HG03565 (cell line): ENCODE measurements around the gene RHOF.
"Not testable (repeated sequence)": the region's sequence is repeated elsewhere in the genome, so short reads cannot be mapped to it uniquely, and the experiment has no call there.

ENCODE experiments used
- ATAC-seq: cut with Tn5 transposase; IDR thresholded peaks from one replicate; pipeline ENCODE4 v1.9.1; 2021; ENCODE audit warnings: mild to moderate bottlenecking, moderate library complexity; ENCODE audit not compliant: unreplicated experiment

Gene RHOF

DNA sequence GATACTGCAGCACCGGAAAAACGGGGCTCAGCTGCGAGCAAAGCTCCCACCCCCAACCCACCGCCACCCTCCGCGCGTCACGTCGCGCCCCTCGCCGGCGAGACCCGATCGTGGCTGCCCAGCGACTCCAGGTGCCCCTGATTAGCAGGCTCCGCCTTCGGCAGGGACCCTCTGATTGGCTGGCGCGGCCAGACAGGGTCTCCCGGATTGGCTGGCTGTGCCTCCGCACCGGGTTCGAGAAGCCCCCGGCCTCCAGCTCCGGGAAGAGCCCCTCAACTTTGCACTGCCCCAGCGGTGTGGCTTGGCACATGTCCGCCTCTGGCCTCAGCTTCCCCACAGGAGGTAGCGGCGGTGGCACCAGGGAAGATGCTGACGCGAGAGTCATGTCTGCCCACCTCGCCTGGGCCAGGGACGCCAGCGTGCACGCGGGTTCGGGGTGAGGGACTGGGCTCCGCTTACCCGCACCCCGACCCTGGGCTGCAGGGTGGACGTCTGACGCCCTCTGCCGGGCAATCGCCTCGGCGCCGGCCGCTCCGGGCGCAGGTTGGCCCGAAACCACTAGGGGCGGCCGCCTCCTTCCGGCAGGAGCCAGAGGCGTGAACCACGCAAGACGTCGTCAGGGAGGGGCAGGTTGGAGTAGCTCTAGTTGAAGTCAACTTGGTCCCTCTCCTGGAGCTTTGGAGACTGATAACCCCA is 498 bp upstream of the RHOF start:
- peak; percentile 42 for ATAC-seq

DNA sequence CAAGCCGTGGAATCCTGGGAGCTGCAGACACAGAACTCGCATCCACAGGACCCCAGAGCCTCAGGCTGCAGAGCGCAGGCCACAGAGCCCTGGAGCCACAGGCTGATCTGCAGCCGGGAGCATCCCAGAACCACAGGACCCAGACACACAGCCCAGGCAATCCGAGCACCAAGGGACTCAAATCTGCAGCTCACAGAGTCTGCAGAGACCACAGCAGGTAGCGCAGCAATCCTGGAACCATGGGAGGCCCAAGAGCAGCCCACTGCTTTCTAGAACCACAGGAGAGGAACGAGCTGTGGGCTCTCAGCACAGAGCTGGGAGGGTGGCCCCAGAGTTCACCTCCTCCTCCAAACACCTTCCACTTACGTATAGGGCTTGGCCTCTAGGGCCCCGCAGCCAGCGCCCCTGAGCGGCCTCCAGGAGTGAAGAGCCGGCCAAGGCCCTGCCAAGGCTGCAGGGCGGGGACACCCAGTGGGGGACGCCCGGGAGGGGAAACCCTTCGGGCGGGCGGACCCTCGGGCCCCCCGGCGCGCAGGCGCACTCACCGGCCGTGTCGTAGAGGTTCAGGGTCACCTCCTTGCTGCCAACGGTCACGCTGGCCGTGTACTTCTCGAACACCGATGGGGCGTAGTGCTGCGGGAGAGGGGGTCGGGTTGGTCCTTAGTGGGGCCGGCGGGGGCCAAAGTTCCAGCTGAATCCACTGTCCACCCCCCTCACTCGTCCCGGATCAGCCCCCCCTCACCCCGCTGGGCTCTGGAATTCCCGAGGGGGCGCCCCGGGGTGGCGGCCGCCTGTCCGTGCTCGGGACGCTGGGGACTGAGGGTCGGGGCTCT is 665 bp downstream of the RHOF start:
- no peak for ATAC-seq

DNA sequence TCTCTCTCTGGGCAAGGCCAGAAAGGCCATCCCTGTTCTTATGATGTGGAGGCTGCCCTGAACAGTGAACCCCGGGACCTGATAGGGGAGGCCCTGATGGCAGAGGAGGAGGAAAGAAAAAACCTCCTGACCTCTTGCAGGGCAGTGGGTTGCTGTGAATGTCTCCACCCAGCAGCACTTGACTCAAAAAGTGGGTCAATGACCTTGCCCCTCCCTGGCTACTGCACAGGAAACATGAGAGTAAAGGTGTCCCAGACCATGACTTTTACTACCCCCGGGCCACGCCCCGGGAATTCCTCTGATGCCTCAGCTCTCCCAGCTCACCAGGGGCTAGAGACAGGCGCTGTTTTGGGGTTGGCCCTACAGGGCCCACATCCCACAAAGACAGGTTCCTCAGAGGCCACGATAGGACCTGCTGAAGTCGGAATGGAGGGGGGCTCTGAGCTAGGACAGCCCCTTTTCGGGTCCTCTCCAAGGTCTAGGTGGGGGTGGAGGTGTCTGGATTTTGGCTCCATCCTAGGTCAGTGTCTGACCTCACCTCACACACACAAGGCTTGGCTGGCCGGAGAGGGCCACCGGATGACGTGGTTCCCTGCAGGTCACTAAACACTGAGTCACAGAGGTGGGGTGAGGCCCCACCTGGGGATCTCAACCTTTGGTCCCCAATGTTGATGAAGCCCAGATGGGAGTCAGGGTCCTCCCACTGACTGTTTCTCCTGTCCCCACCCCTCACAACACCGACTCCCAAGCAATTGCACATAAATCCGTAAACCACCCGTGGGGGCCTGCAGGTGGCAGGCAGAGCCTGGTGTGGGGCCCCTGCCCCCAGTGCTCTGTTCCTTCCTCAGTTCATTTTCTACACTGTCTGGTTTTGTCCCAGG is 1.6 kb downstream of the RHOF start:
- no peak for ATAC-seq

DNA sequence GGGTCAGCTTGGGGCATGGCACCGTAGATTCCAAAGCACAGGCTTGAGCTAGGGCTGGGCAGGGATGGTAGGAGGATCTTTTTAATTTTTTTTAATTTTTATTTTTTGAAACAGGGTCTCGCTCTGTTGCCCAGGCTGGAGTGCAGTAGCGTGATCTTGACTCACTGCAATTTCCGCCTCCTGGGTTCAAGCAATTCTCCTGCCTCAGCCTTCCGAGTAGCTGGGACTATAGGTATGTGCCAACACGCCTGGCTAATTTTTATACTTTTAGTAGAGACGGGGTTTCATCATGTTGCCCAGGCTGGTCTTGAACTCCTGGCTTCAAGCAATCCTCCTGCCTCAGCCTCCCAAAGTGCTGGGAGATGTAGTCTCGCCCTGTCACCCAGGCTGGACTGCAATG is 2.7 kb downstream of the RHOF start:
- not testable (repeated sequence) for ATAC-seq

DNA sequence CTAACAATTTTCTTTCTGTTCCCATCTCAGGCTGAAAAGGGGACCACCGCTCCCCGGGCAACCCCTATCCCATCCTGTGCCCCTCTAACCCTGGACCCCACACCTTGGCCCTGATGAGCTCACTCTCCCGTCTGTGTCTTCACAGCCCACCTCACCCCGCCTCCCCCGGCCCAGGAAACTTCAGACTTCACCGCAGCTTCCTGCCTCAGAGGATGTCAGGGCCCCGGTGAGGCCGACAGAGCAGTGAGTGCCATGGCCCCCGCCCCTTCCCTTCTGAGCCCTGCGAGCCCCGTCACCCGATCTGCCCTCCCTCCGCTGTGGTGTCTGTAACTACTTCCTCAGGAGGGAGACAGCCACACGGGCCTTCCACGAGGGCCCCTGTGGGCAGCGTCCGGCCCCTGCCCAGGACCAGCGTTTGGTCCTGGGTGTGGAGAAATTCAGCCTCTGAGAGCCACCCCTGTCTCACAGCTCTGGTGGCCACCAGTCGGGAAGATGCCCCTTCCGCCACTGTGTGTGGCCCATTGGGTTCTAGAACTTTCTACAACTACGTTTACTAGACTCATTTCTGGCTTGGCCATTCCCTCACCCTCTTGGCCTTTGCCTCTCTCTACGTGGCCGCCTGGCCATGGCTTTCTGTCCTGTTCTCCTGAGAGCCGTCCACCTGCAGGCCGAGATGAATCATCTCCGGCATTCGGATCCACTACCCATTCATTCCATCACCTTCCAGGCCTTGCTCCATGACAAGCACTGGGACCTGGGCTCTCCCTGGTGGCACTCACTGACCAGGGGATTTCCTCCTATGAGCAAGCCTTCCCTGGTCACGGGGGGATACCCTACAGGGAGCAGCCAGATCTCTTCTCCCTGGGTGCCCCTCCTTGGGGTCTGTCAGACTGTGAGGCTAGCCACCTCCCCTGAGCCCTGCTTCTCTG is 3.4 kb downstream of the RHOF start:
- ATAC-seq: peak; percentile 17

DNA sequence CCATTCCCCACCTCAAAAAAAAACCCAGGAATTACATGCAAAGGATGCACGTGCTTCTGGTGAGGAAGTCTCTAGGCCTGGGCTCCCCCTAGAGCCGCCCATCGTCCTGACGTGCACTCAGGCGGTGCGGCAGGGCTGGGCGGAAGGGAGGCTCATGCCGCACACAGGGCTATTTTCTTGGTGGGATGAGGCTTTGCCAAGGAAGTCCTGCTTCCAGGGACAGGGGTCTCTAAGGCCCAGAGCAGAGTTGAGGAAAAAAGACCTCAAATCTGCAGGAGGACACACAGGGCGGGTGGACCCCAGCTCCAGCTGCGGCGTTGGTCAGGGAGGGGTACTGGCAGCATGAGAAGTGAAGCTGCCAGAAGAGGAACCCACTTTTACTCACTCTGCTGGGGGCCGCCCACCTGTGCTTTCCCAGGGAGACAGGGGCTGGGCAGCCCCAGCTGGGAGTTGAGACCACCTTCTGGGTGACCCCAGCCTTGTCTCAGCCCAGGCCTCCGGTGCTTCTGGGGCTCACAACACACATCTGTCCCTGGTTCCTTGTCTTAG is 4.2 kb downstream of the RHOF start:
- ATAC-seq: no peak

DNA sequence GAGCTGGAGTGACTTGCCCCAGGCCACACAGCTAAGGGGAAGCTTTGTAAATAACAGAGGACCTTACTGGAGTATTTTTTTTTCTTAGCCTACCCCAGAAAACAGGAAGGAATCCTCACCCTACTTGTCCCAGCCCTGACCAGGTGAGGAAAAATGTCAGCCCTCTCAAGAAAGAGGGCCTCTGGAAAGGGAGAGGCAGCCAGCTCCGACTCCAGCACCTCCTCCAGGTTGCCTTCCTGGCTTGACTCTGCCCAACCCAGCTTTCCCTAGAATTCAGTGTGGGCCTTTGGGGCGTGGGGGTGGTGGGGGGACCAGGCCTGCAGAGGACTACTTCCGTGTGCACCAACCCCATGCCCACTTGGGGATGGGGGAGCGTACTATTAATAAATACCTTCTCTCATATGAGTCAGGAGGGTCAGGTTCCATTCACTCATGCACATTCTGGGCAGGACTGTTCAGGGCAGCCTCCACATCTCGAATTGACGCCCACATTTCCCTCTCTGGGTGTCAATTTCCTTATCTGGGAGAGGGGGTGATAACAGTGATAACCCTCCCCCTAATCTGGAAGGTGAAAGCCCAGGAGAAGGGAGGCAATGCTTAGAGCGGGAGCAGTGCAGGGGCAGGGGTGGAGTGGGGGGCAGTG is 5.2 kb downstream of the RHOF start:
- ATAC-seq: no peak

DNA sequence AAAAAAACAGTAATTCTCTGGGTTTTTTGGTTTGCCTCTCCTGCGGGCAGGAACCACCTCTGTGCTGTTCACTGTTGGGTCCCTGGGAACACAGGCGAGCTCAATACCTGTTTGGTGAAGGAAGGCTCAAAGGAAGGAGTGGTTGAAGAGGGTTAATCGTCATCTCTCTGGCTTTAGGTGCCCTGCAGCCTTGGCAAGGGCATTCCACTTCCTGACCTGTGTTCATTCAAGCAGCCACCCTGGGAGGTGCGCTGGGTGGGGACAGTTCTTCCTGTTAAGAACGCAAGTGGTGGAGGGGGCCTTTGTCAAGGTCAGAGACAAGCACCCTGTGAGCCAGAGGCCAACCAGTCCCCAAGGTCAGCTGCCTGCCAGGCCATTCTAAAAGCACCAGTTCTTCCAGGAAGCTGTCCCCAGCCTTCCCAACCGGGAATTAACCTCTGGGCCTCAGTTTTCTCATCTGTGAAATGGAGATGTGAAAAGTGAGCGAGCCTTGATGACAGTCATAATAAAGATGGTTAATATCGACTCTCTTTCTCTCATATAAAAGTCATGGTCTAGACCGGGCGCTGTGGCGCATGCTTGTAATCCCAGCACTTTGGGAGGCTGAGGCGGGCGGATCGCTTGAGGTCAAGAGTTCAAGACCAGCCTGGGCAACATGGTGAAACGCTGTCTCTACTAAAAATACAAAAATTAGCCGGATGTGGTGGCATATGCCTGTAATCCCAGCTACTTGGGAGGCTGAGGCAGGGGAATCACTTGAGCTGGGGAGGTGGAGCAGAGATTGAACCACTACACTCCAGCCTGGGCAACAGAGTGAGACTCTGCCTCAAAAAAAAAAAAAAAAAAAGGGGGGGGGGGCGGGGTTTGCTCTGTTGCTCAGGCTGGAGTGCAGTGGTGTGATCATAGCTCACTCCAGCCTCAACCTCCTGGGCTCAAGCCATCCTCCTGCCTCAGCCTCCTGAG is 6.1 kb downstream of the RHOF start:
- ATAC-seq: no peak

DNA sequence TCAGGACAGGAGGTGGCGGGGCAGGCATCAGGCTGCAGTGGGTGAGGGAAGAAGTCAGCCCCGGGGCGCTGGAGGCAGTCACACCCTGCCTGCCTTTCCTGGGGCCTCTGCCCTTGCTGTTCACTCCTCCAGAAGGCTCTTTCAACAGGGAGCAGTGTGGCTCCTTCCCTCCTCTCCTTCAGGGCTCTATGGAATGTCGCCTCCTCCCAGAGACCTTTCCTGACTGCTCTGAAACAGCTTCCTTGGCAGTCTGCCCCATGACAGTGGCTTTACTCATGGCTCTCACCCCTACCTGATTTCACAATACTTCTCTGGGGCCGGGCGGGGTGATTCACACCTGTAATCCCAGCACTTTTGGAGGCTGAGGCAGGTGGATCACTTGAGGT is 7.1 kb downstream of the RHOF start:
- ATAC-seq: no peak

DNA sequence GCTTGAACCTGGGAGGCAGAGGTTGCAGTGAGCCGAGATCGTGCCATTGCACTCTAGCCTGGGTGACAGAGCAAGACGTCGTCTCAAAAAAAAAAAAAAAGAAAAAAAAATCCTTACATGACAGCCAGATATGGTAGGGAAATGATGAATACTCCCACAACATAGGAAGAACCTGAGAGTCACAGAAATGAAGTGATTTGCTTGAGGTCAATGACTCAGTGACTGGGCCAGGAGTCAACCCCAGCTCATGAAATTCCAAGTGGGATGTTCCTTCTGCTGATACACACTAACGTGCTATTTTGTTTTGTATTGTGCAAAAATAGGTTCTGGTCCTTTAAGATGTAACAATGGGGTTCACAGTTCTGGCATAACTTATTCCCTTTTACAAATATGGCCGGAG is 9.0 kb downstream of the RHOF start:
- no peak for ATAC-seq

DNA sequence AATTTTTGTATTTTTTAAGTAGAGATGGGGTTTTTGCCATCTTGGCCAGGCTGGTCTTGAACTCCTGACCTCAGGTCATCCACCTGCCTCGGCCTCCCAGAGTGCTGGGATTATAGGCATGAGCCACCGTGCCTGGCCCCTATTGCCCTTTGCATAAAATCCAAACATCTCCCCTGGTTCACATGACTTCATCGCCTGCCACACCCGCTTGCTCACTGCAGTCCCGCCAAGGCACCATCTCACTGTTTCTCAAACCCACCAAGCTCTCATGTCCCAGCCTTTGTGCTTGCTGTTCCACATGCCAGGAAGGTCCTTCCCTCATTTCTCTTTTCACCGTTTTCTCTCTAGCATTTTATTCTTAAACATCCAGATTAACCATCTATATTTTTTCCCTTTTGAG is 9.7 kb downstream of the RHOF start:
- ATAC-seq: no peak

DNA sequence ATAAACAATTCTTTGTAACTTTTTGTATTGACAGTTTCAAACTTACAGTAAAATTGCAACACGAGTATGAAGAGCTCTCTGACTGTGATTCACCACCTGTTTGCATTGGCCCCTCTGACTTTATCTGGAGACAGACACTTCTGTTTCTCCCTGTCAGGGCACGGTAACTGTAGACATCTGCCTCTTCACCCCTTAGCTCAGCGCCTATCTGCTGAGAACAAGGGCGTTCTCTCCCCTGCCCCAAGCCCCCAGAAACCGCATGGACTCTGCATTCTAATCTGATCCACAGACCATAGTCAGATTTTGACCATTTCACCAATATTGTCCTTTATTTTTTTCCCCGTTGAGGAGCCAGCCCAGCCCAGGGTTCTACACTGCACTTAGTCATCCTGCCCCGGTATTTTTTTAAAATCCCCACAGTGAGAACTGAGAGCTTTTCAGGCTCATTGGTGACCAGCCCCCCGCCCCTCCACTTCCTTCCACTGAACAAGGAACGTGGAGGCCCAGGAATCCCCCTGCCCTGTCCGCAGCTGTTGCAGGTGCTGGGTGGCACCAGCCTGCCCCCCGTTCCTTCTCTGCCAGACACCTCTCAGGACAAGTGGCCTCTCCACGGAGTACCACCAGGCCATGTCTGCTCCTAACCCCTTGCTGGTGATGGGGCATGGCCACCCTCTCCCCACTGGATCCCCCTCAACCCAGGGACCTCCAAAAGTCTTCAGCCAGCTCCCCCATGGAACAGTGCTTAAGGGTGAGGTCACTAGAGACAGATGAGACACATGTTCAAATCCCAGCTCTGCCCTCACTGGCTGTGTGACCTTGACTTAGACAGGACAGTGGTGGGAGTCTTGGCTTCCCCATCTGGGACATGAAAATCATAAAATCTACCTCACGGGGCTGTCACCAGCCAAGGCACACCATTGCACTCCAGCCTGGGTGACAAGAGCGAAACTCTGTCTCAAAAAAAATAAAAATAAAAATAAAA is 11.2 kb downstream of the RHOF start:
- ATAC-seq: no peak

DNA sequence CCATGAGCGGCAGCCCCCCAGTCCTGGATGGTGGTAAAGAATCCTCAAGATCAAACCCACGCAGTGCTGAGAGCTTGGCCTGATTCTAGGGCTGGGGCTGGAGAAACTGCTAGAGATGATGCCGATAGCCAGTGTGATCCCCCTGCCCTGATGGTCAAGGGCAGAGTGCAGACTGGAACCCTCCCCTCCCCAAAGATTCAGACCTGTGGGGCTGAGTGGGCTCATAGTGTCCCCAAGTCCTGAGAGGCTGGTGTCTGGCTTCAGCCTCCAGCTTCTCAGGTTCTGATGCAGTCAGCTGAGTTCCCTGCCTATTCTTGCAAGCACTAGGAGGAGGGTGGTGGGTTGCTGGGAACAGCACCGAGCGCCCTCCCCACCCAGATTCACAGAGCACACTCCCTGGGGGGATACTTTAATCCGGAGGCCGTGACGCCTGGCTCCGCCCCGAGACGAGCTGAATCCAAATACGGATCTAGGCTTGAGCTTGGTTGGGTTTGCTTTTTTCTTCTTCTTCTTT is 11.9 kb downstream of the RHOF start:
- ATAC-seq: no peak

DNA sequence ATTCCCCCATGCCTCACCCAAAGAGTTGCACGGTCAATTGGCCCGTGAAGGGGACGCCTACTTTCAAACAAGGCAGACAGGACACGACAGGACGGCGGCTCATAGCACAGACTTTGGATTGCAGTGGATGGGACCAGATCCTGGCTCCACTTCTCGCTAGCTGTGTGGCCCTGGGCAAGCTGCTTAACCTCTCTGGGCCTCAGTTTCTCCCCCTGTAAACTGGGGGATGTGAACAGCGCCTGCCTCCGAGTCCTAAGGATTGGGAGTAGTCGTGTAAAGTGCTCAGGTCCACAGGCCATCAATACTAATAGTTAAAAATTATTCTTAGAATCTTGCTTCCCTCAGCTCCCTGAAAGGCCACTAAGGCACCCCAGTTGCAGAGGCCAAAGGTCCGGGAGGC is 13.1 kb downstream of the RHOF start:
- no peak for ATAC-seq

DNA sequence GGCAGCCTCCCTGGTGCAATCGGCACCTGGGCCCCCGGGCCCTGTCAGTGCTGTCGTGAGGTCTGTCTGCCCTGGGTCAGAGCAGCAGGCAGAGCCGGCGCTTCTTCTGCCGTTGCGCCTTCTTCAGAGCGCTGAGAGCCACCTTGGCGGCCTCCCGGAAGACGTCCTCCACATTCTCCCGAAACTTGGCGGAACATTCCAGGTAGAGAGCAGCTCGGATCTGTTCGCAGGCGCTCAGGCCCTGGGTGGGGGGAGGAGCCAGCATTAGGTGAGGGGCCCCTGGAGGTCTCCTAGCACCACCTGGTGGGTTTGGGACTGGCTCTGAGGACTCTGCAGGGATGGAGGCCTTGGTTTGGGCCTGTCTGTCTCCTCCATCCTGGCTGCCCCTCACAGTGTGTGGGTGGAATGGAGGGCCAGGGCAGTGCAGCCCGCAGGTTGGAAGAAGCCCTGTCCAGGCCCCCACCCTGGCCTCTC is 14.0 kb downstream of the RHOF start:
- no peak for ATAC-seq

DNA sequence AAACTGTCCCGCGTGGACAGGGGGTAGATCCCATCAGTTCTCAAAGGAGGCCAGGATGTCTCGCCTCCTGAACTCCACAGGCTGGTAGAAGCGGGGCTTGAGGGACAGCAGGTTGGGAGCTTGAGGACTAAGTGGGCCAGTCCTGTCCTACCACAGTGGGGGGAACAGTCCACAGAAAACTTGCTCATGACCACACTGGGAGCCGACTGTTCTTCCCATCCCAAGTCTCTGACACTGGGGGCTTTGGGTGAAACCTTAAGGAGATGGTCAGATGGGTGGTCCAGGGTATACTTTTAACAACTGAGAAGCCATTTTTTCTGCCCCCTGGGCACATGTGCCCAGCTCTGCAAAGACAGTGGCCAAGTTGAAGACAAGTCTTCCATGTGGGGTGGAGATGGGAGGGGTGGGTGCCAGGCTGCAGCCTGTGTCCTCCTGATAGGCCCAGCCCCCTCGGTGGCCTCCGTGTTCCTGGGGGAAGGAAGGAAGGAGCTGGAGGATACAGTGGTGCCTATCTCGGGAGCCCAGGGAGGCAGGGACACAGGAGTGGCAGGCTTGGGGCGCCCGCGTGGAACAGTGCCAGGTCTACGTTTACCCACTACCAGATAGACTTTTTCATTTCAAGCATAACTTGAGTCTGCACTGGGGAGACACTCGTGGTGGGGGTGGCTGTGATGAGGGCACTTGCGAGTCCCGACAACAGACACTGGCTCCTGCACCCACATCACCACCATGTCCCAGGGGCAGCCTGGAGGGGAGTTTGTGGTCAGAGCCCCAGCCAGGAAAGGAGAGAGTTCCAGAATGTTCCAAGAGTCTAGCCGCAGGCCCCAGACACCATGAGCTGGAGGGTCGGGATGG is 14.7 kb downstream of the RHOF start:
- no peak for ATAC-seq
